Measurements from ENCODE around the gene PRPH2. TPM values are rescaled to one million over a fixed set of nuclear protein-coding genes. Genes with fewer than 3 reads are reported as not detected.

Gene PRPH2
- total and polyA plus RNA-seq, 2 of the 13 experiments (the other 11 are each of a cell fraction or from before 2014, with no cell fraction given), result 0.03 to 0.04 TPM

DNA sequence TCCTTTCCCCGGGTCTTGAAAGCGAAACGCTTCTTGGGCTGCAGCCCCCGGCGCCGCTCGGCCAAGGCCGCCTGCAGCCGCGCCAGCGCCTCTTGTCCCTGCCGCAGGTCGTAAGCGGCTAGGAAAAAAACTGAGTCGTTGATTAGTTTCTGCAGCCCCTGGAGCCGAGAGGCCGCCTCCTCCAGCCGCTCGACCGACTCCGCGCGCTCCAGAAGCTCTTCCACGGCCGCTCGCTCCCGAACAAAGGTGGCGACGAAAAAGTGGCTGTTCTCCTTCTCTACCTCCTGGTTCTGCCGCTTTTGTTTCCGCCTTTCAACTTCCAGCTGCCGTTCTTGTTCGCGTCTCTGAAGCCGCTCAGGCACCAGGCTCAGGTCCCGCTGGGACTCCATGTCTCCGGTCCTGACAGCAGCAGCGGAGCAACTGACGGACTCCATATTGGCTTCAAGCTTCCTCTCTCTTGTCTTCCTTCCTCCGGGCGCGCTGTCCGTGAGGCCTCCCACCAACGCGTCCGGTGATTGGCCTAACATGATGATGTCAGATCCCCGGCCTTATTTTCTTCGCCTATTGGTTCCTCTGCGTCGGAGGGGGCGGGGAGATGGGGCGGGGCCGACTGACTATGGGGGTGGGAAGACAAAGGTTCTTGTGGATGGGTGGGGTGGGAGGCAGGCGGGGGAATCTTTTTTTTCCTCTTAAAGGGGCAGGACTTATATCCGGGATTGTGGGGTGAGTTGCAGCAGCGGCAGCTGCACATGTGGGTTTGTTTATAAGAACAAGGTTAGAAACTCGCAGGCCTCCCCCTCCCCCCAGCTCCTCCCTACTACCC, 23.5 kb upstream of the PRPH2 start, which contains the start of gene TBCC (continued):
- TF ChIP-seq ZBTB8A (CRISPR knock-in tag; IDR thresholded peaks at IDR 0.05; ENCODE audit: borderline replicate concordance, low read depth), result 0 out of 2 replicates have a peak, but pooled peaks have one; percentile 38
- TF ChIP-seq KAT7 (CRISPR knock-in tag; IDR thresholded peaks at IDR 0.05; ENCODE audit: borderline replicate concordance), result peak; percentile 56; the same call in 1 of the 2 replicates
- TF ChIP-seq IRX3 (CRISPR knock-in tag; IDR thresholded peaks at IDR 0.05; ENCODE audit: borderline replicate concordance, low read depth), result 0 out of 2 replicates have a peak, but pooled peaks have one; percentile 50
- TF ChIP-seq, protein P1, sequence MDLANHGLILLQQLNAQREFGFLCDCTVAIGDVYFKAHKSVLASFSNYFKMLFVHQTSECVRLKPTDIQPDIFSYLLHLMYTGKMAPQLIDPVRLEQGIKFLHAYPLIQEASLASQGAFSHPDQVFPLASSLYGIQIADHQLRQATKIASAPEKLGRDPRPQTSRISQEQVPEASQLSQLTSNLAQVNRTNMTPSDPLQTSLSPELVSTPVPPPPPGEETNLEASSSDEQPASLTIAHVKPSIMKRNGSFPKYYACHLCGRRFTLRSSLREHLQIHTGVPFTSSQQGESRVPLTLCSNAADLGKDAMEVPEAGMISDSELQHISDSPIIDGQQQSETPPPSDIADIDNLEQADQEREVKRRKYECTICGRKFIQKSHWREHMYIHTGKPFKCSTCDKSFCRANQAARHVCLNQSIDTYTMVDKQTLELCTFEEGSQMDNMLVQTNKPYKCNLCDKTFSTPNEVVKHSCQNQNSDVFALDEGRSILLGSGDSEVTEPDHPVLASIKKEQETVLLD (CRISPR knock-in tag; IDR thresholded peaks at IDR 0.05; ENCODE audit: low read depth), result no peak
- no peak for TF ChIP-seq ZNF33A (CRISPR knock-in tag; IDR thresholded peaks at IDR 0.05; ENCODE audit: borderline replicate concordance)
- TF ChIP-seq SKI (IDR thresholded peaks at IDR 0.05; ENCODE audit: partially characterized antibody), result no peak
- TF ChIP-seq SOX6 (IDR thresholded peaks at IDR 0.05), result no peak
- TF ChIP-seq SOX6 (CRISPR knock-in tag; IDR thresholded peaks at IDR 0.05), result no peak
- TF ChIP-seq SMC3 (IDR thresholded peaks at IDR 0.05; ENCODE audit: low read length), result no peak
- no peak for TF ChIP-seq PTBP1 (IDR thresholded peaks at IDR 0.05; ENCODE audit: low read depth, low read length, poor library complexity, severe bottlenecking)
- TF ChIP-seq ZNF343 (CRISPR knock-in tag; IDR thresholded peaks at IDR 0.05), result no peak; the same call in 1 of the 2 replicates
- TF ChIP-seq ZNF577 (CRISPR knock-in tag; IDR thresholded peaks at IDR 0.05; ENCODE audit: borderline replicate concordance, low read depth), result peak; percentile 52; the same call in 1 of the 2 replicates
- peak; percentile 39; the same call in 1 of the 2 replicates for TF ChIP-seq SOX5 (CRISPR knock-in tag; IDR thresholded peaks at IDR 0.05; ENCODE audit: borderline replicate concordance)
- TF ChIP-seq JUNB (CRISPR knock-in tag; IDR thresholded peaks at IDR 0.05; ENCODE audit: borderline replicate concordance), result no peak
- TF ChIP-seq PAF1 (CRISPR knock-in tag; IDR thresholded peaks at IDR 0.05), result no peak
- TF ChIP-seq, protein P2, sequence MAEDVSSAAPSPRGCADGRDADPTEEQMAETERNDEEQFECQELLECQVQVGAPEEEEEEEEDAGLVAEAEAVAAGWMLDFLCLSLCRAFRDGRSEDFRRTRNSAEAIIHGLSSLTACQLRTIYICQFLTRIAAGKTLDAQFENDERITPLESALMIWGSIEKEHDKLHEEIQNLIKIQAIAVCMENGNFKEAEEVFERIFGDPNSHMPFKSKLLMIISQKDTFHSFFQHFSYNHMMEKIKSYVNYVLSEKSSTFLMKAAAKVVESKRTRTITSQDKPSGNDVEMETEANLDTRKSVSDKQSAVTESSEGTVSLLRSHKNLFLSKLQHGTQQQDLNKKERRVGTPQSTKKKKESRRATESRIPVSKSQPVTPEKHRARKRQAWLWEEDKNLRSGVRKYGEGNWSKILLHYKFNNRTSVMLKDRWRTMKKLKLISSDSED (CRISPR knock-in tag; IDR thresholded peaks at IDR 0.05), result no peak
- TF ChIP-seq, protein P3, sequence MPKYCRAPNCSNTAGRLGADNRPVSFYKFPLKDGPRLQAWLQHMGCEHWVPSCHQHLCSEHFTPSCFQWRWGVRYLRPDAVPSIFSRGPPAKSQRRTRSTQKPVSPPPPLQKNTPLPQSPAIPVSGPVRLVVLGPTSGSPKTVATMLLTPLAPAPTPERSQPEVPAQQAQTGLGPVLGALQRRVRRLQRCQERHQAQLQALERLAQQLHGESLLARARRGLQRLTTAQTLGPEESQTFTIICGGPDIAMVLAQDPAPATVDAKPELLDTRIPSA (CRISPR knock-in tag; IDR thresholded peaks at IDR 0.05; ENCODE audit: borderline replicate concordance), result no peak
- TF ChIP-seq SATB2 (CRISPR knock-in tag; IDR thresholded peaks at IDR 0.05), result 0 out of 2 replicates have a peak, but pooled peaks have one; percentile 53
- no peak for TF ChIP-seq SRSF9 (IDR thresholded peaks at IDR 0.05; ENCODE audit: borderline replicate concordance, insufficient read depth, low read depth, low read length, poor library complexity, severe bottlenecking)
- no peak for TF ChIP-seq ZNF781 (CRISPR knock-in tag; IDR thresholded peaks at IDR 0.05; ENCODE audit: borderline replicate concordance, not compliant biosample characterization)
- TF ChIP-seq, protein P4, sequence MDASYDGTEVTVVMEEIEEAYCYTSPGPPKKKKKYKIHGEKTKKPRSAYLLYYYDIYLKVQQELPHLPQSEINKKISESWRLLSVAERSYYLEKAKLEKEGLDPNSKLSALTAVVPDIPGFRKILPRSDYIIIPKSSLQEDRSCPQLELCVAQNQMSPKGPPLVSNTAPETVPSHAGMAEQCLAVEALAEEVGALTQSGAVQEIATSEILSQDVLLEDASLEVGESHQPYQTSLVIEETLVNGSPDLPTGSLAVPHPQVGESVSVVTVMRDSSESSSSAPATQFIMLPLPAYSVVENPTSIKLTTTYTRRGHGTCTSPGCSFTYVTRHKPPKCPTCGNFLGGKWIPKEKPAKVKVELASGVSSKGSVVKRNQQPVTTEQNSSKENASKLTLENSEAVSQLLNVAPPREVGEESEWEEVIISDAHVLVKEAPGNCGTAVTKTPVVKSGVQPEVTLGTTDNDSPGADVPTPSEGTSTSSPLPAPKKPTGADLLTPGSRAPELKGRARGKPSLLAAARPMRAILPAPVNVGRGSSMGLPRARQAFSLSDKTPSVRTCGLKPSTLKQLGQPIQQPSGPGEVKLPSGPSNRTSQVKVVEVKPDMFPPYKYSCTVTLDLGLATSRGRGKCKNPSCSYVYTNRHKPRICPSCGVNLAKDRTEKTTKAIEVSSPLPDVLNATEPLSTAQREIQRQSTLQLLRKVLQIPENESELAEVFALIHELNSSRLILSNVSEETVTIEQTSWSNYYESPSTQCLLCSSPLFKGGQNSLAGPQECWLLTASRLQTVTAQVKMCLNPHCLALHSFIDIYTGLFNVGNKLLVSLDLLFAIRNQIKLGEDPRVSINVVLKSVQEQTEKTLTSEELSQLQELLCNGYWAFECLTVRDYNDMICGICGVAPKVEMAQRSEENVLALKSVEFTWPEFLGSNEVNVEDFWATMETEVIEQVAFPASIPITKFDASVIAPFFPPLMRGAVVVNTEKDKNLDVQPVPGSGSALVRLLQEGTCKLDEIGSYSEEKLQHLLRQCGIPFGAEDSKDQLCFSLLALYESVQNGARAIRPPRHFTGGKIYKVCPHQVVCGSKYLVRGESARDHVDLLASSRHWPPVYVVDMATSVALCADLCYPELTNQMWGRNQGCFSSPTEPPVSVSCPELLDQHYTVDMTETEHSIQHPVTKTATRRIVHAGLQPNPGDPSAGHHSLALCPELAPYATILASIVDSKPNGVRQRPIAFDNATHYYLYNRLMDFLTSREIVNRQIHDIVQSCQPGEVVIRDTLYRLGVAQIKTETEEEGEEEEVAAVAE (CRISPR knock-in tag; IDR thresholded peaks at IDR 0.05; ENCODE audit: borderline replicate concordance), result peak; percentile 99
